HG02973 (cell line): Measurements from ENCODE around the gene SLCO4A1.
A peak's percentile ranks its signal among the peaks of the same experiment; 100 is the strongest.

Experiments used
- ATAC-seq: cut with Tn5 transposase; IDR thresholded peaks from one replicate; pipeline ENCODE4 v1.9.1; 2021; ENCODE audit warnings: moderate library complexity; ENCODE audit not compliant: unreplicated experiment

Gene SLCO4A1

GRCh38 chr20:62650551-62651284 lies 8.4 kb downstream of the SLCO4A1 start:
- no peak for ATAC-seq

- ATAC-seq, result peak; percentile 45
Observed at GRCh38 chr20:62651285-62652021, 9.2 kb downstream of the SLCO4A1 start.

- peak; percentile 58 for ATAC-seq
Observed at GRCh38 chr20:62652041-62652893, 10.0 kb downstream of the SLCO4A1 start.

GRCh38 chr20:62652894-62653305 lies 10.6 kb downstream of the SLCO4A1 start:
- ATAC-seq, result no peak

- no peak for ATAC-seq
Observed at GRCh38 chr20:62653373-62653772, 11.1 kb downstream of the SLCO4A1 start.

- no peak for ATAC-seq
Observed at GRCh38 chr20:62653951-62654685, 11.8 kb downstream of the SLCO4A1 start.

GRCh38 chr20:62655282-62656196 lies 13.2 kb downstream of the SLCO4A1 start:
- ATAC-seq, result no peak

GRCh38 chr20:62656197-62656918 lies 14.1 kb downstream of the SLCO4A1 start:
- ATAC-seq, result no peak

- no peak for ATAC-seq
Observed at GRCh38 chr20:62656919-62657588, 14.8 kb downstream of the SLCO4A1 start.

GRCh38 chr20:62657589-62657942 lies 15.3 kb downstream of the SLCO4A1 start:
- no peak for ATAC-seq

GRCh38 chr20:62657956-62658355 lies 15.7 kb downstream of the SLCO4A1 start:
- ATAC-seq, result no peak

- no peak for ATAC-seq
Observed at GRCh38 chr20:62658593-62659178, 16.4 kb downstream of the SLCO4A1 start.

- ATAC-seq, result no peak
Observed at GRCh38 chr20:62659488-62660239, 17.4 kb downstream of the SLCO4A1 start.

GRCh38 chr20:62660240-62660615 lies 17.9 kb downstream of the SLCO4A1 start:
- ATAC-seq, result no peak

GRCh38 chr20:62660768-62661167 lies 18.5 kb downstream of the SLCO4A1 start:
- no peak for ATAC-seq

- no peak for ATAC-seq
Observed at GRCh38 chr20:62661647-62662046, 19.3 kb downstream of the SLCO4A1 start.

GRCh38 chr20:62662422-62662821 lies 20.1 kb downstream of the SLCO4A1 start:
- ATAC-seq, result no peak
